Measurements from ENCODE around the gene SLC25A45. TPM values are rescaled to one million over a fixed set of nuclear protein-coding genes. Genes with fewer than 3 reads are reported as not detected.

The SLC25A45 gene
- total and polyA plus RNA-seq, 2 experiments from 2014 or later = 0.10 to 0.74 TPM

- Histone ChIP-seq H3K4me2 (no peak overlapping the region), H4K20me1 (replicated peaks; ENCODE audit: insufficient read depth) (no peaks in the 10 kb centered on the region), H3K27ac (ENCODE audit: low read depth) (no peak overlapping the region), H3F3A (replicated peaks; ENCODE audit: low read depth) (no peaks in the 10 kb centered on the region), H3K4me1 (ENCODE audit: insufficient read depth) (peaks cover 8% of the 10 kb centered on the region), H2AFZ (no peak overlapping the region), H3K9me2 (ENCODE audit: insufficient read depth) (no peaks in the 10 kb centered on the region), H3K4me3 (no peak overlapping the region), H3K36me3 (ENCODE audit: insufficient read depth) (no peaks in the 10 kb centered on the region), H3K79me2 (replicated peaks; ENCODE audit: insufficient read depth) (no peaks in the 10 kb centered on the region), H3K27me3 (ENCODE audit: insufficient read depth) (no peaks in the 10 kb centered on the region)
- Mint-ChIP-seq H3K27me3 (ENCODE audit: insufficient read depth, low read depth, poor library complexity) (peaks cover 15% of the 10 kb centered on the region), H3K36me3 (ENCODE audit: low read depth) (no peaks in the 10 kb centered on the region), H3K27ac (no peak overlapping the region), H3K4me3 (no peak overlapping the region), H3K9me3 (no peaks in the 10 kb centered on the region), H3K4me1 (peaks cover 20% of the 10 kb centered on the region)
- peak; percentile 38 for ATAC-seq
- TF ChIP-seq JUNB (IDR thresholded peaks at IDR 0.05; ENCODE audit: unreplicated experiment) = no peak
- peak; percentile 9 to 45; a peak in 2 of 4 replicates for TF ChIP-seq CTCF (conservative IDR thresholded peaks at IDR 0.05; ENCODE audit: low read depth in 2 of 2)
- peak; percentile 48 for DNase-seq (ENCODE audit: low spot score)
These were observed 1.9 kb downstream of the SLC25A45 start for GRCh38 chr11:65380460-65381119.

DNA sequence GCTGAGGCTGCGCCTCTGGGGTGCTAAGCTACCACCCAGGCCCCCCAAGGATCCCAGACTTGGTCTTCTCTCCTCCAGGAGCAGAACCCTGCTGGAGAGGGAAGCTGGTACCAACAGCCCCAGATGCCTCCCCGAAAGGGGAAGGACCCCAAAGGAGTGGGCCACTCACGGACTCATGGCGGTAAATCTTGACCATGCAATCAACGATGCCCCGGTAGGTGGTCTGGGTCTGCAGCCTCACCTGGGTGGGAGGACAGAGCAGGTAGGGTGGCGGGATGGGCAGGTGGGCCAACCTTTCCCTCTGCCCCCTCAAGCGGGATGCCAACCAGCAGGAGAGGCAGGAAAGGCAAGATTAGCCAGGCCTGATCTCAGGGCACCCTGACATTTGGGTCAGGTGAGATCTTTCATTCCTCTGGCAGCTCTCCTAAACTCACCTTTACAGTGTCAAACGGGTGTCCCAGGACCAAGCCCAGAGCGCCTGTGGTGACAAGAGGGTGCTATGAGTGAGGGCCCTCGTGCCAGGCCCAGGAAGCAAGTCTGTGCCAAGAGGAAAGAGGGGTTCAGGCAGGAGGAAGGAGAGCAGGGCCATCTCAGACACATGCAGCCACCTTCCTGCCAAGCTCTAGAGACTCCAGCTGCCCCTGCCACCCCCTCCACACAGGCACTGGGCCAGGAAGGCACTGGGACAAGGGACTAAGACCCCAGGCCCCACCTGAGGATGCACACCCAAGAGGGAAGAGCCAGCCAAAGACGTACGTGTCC is 2.6 kb downstream of the SLC25A45 start:
- Histone ChIP-seq H3K27me3 (ENCODE audit: insufficient read depth) (no peaks in the 10 kb centered on the region), H3F3A (replicated peaks; ENCODE audit: low read depth) (no peaks in the 10 kb centered on the region), H3K27ac (ENCODE audit: low read depth) (no peak overlapping the region), H3K36me3 (ENCODE audit: insufficient read depth) (no peaks in the 10 kb centered on the region), H3K4me2 (no peak overlapping the region), H2AFZ (no peak overlapping the region), H3K4me1 (ENCODE audit: insufficient read depth) (peaks cover 8% of the 10 kb centered on the region), H3K79me2 (replicated peaks; ENCODE audit: insufficient read depth) (no peaks in the 10 kb centered on the region), H4K20me1 (replicated peaks; ENCODE audit: insufficient read depth) (no peaks in the 10 kb centered on the region), H3K4me3 (no peak overlapping the region), H3K9me2 (ENCODE audit: insufficient read depth) (no peaks in the 10 kb centered on the region)
- DNase-seq (ENCODE audit: low spot score) = no peak
- Mint-ChIP-seq H3K9me3 (no peaks in the 10 kb centered on the region), H3K27ac (peak overlapping the region; percentile 52; the same call in 1 of the 2 replicates), H3K4me1 (peaks cover 20% of the 10 kb centered on the region), H3K4me3 (no peak overlapping the region), H3K27me3 (ENCODE audit: insufficient read depth, low read depth, poor library complexity) (peaks cover 18% of the 10 kb centered on the region), H3K36me3 (ENCODE audit: low read depth) (no peaks in the 10 kb centered on the region)
- ATAC-seq = no peak
- TF ChIP-seq JUNB (IDR thresholded peaks at IDR 0.05; ENCODE audit: unreplicated experiment) (no peak), STAT1 (IDR thresholded peaks at IDR 0.05; ENCODE audit: unreplicated experiment) (no peak), CTCF (conservative IDR thresholded peaks at IDR 0.05; ENCODE audit: low read depth in 2 of 2) (no peak), ZNF114 (CRISPR knock-in tag; IDR thresholded peaks at IDR 0.05) (no peak), POLR2AphosphoS5 (IDR thresholded peaks at IDR 0.05; ENCODE audit: low read depth) (no peak), NANOG (IDR thresholded peaks at IDR 0.05; ENCODE audit: borderline replicate concordance) (no peak)
- TF ChIP-seq, protein P1, sequence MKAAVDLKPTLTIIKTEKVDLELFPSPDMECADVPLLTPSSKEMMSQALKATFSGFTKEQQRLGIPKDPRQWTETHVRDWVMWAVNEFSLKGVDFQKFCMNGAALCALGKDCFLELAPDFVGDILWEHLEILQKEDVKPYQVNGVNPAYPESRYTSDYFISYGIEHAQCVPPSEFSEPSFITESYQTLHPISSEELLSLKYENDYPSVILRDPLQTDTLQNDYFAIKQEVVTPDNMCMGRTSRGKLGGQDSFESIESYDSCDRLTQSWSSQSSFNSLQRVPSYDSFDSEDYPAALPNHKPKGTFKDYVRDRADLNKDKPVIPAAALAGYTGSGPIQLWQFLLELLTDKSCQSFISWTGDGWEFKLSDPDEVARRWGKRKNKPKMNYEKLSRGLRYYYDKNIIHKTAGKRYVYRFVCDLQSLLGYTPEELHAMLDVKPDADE (IDR thresholded peaks at IDR 0.05) = no peak
- TF ChIP-seq, protein P2, sequence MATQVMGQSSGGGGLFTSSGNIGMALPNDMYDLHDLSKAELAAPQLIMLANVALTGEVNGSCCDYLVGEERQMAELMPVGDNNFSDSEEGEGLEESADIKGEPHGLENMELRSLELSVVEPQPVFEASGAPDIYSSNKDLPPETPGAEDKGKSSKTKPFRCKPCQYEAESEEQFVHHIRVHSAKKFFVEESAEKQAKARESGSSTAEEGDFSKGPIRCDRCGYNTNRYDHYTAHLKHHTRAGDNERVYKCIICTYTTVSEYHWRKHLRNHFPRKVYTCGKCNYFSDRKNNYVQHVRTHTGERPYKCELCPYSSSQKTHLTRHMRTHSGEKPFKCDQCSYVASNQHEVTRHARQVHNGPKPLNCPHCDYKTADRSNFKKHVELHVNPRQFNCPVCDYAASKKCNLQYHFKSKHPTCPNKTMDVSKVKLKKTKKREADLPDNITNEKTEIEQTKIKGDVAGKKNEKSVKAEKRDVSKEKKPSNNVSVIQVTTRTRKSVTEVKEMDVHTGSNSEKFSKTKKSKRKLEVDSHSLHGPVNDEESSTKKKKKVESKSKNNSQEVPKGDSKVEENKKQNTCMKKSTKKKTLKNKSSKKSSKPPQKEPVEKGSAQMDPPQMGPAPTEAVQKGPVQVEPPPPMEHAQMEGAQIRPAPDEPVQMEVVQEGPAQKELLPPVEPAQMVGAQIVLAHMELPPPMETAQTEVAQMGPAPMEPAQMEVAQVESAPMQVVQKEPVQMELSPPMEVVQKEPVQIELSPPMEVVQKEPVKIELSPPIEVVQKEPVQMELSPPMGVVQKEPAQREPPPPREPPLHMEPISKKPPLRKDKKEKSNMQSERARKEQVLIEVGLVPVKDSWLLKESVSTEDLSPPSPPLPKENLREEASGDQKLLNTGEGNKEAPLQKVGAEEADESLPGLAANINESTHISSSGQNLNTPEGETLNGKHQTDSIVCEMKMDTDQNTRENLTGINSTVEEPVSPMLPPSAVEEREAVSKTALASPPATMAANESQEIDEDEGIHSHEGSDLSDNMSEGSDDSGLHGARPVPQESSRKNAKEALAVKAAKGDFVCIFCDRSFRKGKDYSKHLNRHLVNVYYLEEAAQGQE (IDR thresholded peaks at IDR 0.05; ENCODE audit: unreplicated experiment) = no peak

All from GM23338 (cell line).